K562 (cell line): ENCODE data around the gene CRYAB. TPM values are rescaled to one million over a fixed set of nuclear protein-coding genes. Genes with fewer than 3 reads are reported as not detected.

ENCODE experiments used
- ATAC-seq: fragments of 200-7000 bp; cut with Tn5 transposase; 3 replicates; pipeline ENCODE4 v1.9.1; 2020; ENCODE audit warnings: moderate library complexity
- BruUV-seq: library from RNA; stranded (reverse); fragments of 400-500 nt; replicated peaks from 2 replicates; lab custom pipeline; 2021; lab: Mats Ljungman, UMichigan
- CTCF ChIA-PET: fragments of 300-600 bp; formaldehyde crosslinking; extraction: SDS; loops from one replicate; lab custom pipeline; 2021; ENCODE audit warnings: low intra/inter-chr PET ratio; lab: Yijun Ruan, JAX
- POLR2A ChIA-PET: fragments of 300-600, 350-650 bp; sonication (Branson Sonifier 250); formaldehyde crosslinking; extraction: SDS; loops from one replicate; lab custom pipeline; 2021; ENCODE audit warnings: antibody characterized with exemption, inconsistent platforms; lab: Yijun Ruan, JAX
- DNase-seq, 4 experiments: peaks; one replicate each; pipeline versions ENCODE4 v3.0.0 to v3.0.0-alpha.2; 2011 to 2018; ENCODE audit warnings: low spot score in 3 of 4, mixed read lengths in 3 of 4; ENCODE audit errors: extremely low read depth in 1 of 4
- FAIRE-seq: peaks from 2 replicates; lab custom pipeline; 2011; peaks lifted over from hg19 to GRCh38; lab: Jason Lieb, UNC
- H2AFZ ChIP-seq: 2 replicates; pipeline ENCODE4 v1.6.0; 2011; ENCODE audit warnings: low read depth, low read length, control low read depth, inconsistent platforms
- H3K27ac ChIP-seq: fragments of 200-600 bp; 3 replicates; pipeline ENCODE4 v1.8.0; 2011; ENCODE audit warnings: low read depth, mild to moderate bottlenecking, control low read depth, inconsistent platforms, low read length, moderate library complexity, mixed read lengths; ENCODE audit errors: extremely low read depth
- H3K27me3 ChIP-seq, 2 experiments: fragments of 300-600 bp in 1 of 2; 2 replicates in 1 of 2; 3 replicates in 1 of 2; pipeline versions ENCODE4 v1.6.0 to v1.8.0; 2011; ENCODE audit warnings: inconsistent platforms in 2 of 2, low read length in 2 of 2, mild to moderate bottlenecking in 1 of 2, mixed read lengths in 1 of 2, moderate library complexity in 1 of 2; ENCODE audit not compliant: control insufficient read depth in 2 of 2, insufficient read depth in 2 of 2
- H3K36me3 ChIP-seq: fragments of 300-600 bp; 3 replicates; pipeline ENCODE4 v1.8.0; 2011; ENCODE audit warnings: mild to moderate bottlenecking, low read length, inconsistent platforms; ENCODE audit not compliant: control insufficient read depth, insufficient read depth
- H3K4me1 ChIP-seq, 2 experiments: fragments of 200-600 bp in 1 of 2; replicated peaks in 1 of 2; 2 replicates in 1 of 2; 3 replicates in 1 of 2; pipeline versions ENCODE4 v1.5.1 to v1.8.0; 2011; ENCODE audit warnings: inconsistent platforms in 2 of 2, low read length in 2 of 2, mild to moderate bottlenecking in 1 of 2, mixed read lengths in 1 of 2, moderate library complexity in 1 of 2; ENCODE audit not compliant: control insufficient read depth in 2 of 2, insufficient read depth in 2 of 2
- H3K4me2 ChIP-seq: 2 replicates; pipeline ENCODE4 v1.6.1; 2011; ENCODE audit warnings: low read length, control low read depth, inconsistent platforms, mixed read lengths; ENCODE audit not compliant: insufficient read depth
- H3K4me3 ChIP-seq: fragments of 200-600 bp; sonication (generic), shearing (Covaris generic); 2 replicates; pipeline ENCODE4 v1.5.1; 2016; ENCODE audit warnings: control low read depth, inconsistent platforms
- H3K79me2 ChIP-seq: fragments of 200-600 bp; 3 replicates; pipeline ENCODE4 v1.8.0; 2011; ENCODE audit warnings: low read length, inconsistent platforms; ENCODE audit not compliant: control insufficient read depth, insufficient read depth
- H3K9ac ChIP-seq, 2 experiments: 2 replicates each; pipeline versions ENCODE4 v1.6.0 to v1.6.1; 2011; ENCODE audit warnings: low read depth in 2 of 2, low read length in 2 of 2, control low read depth in 1 of 2, inconsistent platforms in 1 of 2, mild to moderate bottlenecking in 1 of 2, mixed read lengths in 1 of 2; ENCODE audit not compliant: insufficient read depth in 1 of 2
- H3K9me1 ChIP-seq: one replicate; pipeline ENCODE4 v1.6.0; 2011; ENCODE audit warnings: inconsistent platforms, mild to moderate bottlenecking, low read length, moderate library complexity; ENCODE audit not compliant: control insufficient read depth, insufficient read depth
- H3K9me3 ChIP-seq: replicated peaks from 2 replicates; pipeline ENCODE4 v1.5.1; 2011; ENCODE audit warnings: low read depth, low read length, inconsistent platforms; ENCODE audit not compliant: control insufficient read depth, insufficient read depth
- H4K20me1 ChIP-seq: replicated peaks from 2 replicates; pipeline ENCODE4 v1.6.1; 2011; ENCODE audit warnings: low read length, inconsistent platforms, mixed read lengths; ENCODE audit not compliant: control insufficient read depth, insufficient read depth
- ATF3 ChIP-seq, 2 experiments: fragments of 450-650 bp in 1 of 2; sonication (generic) in 1 of 2; formaldehyde crosslinking in 1 of 2; IDR thresholded peaks in 1 of 2; conservative IDR thresholded peaks in 1 of 2; 2 replicates each; pipeline versions ENCODE4 v1.6.1 to v1.8.1; 2016 to 2023; ENCODE audit warnings: mild to moderate bottlenecking in 2 of 2, moderate library complexity in 2 of 2, inconsistent platforms in 1 of 2, missing genetic modification reagents in 1 of 2
- CEBPB ChIP-seq: fragments of 450-650 bp; IDR thresholded peaks from 2 replicates; pipeline ENCODE4 v1.6.1; 2016; ENCODE audit warnings: missing genetic modification characterization, missing compliant biosample characterization
- CEBPG ChIP-seq, 3 experiments: fragments of 200-800 bp in 1 of 3; sonication (Bioruptor generic) in 1 of 3; sonication (generic) in 1 of 3; formaldehyde crosslinking in 1 of 3; IDR thresholded peaks in 2 of 3; conservative IDR thresholded peaks in 1 of 3; 2 replicates each; pipeline versions ENCODE4 v1.6.1 to v1.8.0; 2016 to 2022; ENCODE audit warnings: missing compliant biosample characterization in 2 of 3, missing genetic modification characterization in 2 of 3, mild to moderate bottlenecking in 1 of 3, missing genetic modification reagents in 1 of 3
- GABPA ChIP-seq: fragments of 200-800 bp; sonication (Bioruptor generic); conservative IDR thresholded peaks from 2 replicates; pipeline ENCODE4 v1.6.1; 2016; ENCODE audit warnings: low read depth, missing genetic modification characterization, missing compliant biosample characterization
- ZFPM2 ChIP-seq: fragments of 250-450 bp; sonication (Bioruptor Pico); IDR thresholded peaks from 2 replicates; pipeline ENCODE4 v1.5.1; 2022; ENCODE audit warnings: mild to moderate bottlenecking
- ZNF232 ChIP-seq: sonication (generic); formaldehyde crosslinking; IDR thresholded peaks from 2 replicates; pipeline ENCODE4 v1.8.0; 2022; ENCODE audit warnings: mild to moderate bottlenecking, missing genetic modification reagents
- WGBS: fragments of 100-300 bp; shearing (Covaris generic); methylation state at CpG from one replicate; pipeline ENCODE4 v1.1.6; 2016; ENCODE audit warnings: low coverage, mixed read lengths; ENCODE audit not compliant: insufficient coverage; ENCODE audit errors: missing lambda C conversion rate; 5-methylcytosine and 5-hydroxymethylcytosine counted together
- in situ Hi-C: fragments of 300-500 bp; cut with MboI; formaldehyde crosslinking; loops from 4 replicates; pipeline ENCODE4 v1.15.0; 2018; ENCODE audit warnings: inconsistent platforms, mixed read lengths
- intact Hi-C: fragments of 100-400 bp; cut with micrococcal nuclease; formaldehyde crosslinking; loops from 2 replicates; pipeline ENCODE4 v1.14.2; 2022
- polyA plus RNA-seq, 8 experiments: library from polyadenylated mRNA; depleted of rRNA in 4 of 8; stranded (reverse) in 5 of 8; unstranded in 3 of 8; fragments of >200 nt; fragmentation: Nextera tagmentation in 2 of 8; fragmentation: Illumina TruSeq in 1 of 8; extraction: Ambion mirVana in 2 of 8; extraction: Trizol in 1 of 8; gene quantifications; 2 replicates each; pipeline versions ENCODE4 v1.2.1 to v1.2.3, GENCODE V29; 2011 to 2014; ENCODE audit warnings: inconsistent platforms in 1 of 8, missing spikeins in 1 of 8
- total RNA-seq, 7 experiments: library from RNA; depleted of rRNA in 6 of 7; stranded (reverse); fragments of >200 nt in 6 of 7; fragmentation: Illumina TruSeq in 2 of 7; extraction: Trizol in 2 of 7; gene quantifications; 2 replicates each; pipeline versions ENCODE4 v1.2.1 to v1.2.3, GENCODE V29; 2011 to 2021; ENCODE audit warnings: low replicate concordance in 1 of 7

The CRYAB gene
- total and polyA plus RNA-seq, 9 of the 15 experiments (the other 6 are each of a cell fraction or from before 2014, with no cell fraction given): 0.83 to 7.5 (median 3.6) TPM

- no TSS peak for BruUV-seq
- Histone ChIP-seq H3K4me3 (no peak overlapping the region), H3K27me3 (no peaks in the 10 kb centered on the region), H3K79me2 (no peaks in the 10 kb centered on the region), H3K4me2 (no peak overlapping the region), H3K36me3 (no peaks in the 10 kb centered on the region), H3K27ac (no peak overlapping the region), H3K9me3 (no peaks in the 10 kb centered on the region), H3K9ac (no peak overlapping the region), H4K20me1 (no peaks in the 10 kb centered on the region), H2AFZ (no peak overlapping the region), H3K9me1 (no peaks in the 10 kb centered on the region), H3K4me1 (peaks cover 0 to 9% of the 10 kb centered on the region in 2 experiments; a peak in 2 of 5 replicates)
- WGBS: 42% methylated on average over 2 of the region's 2 CpGs
- TF ChIP-seq CEBPG (CRISPR knock-in tag; IDR thresholded peaks at IDR 0.05): peak; percentile 54; the same call in 1 of the 2 replicates
- peak; percentile 53 to 75 for TF ChIP-seq CEBPG (tag; conservative IDR thresholded peaks at IDR 0.05 in 1 of 2, IDR thresholded peaks at IDR 0.05 in 1 of 2)
- TF ChIP-seq ZNF232 (CRISPR knock-in tag): no peak
- peak; percentile 91 for TF ChIP-seq CEBPB (tag)
- FAIRE-seq (no peak), DNase-seq (no peak), ATAC-seq (no peak)
- in situ Hi-C loops (no loop called here), intact Hi-C loops (no loop called here)
- ChIA-PET POLR2A (interaction anchor here (0.8 to 1.1 kb wide), 2 partner anchors 15 to 24 kb away, joined by 3 to 7 read pairs; partner anchors contain the start of gene ALG9), CTCF (no interaction called here)
These were observed 24.7 kb downstream of the CRYAB start for GRCh38 chr11:111886844-111887243.

GRCh38 chr11:111886032-111886431 lies 25.5 kb downstream of the CRYAB start:
- no peaks in the 10 kb centered on the region for H3K9me3 ChIP-seq
- CTCF ChIA-PET: no interaction called here
- in situ Hi-C loops: no loop called here

More at GRCh38 chr11:111886032-111886431, 25.5 kb downstream of the CRYAB start:
- H2AFZ ChIP-seq: no peak overlapping the region
- DNase-seq (no peak), FAIRE-seq (no peak), ATAC-seq (no peak)
- 0 out of 2 replicates have a peak, but pooled peaks have one; percentile 29 for TF ChIP-seq CEBPB (tag)
- TF ChIP-seq ZFPM2 (CRISPR knock-in tag): no peak
- no peak for TF ChIP-seq CEBPG (CRISPR knock-in tag; IDR thresholded peaks at IDR 0.05)
- peak in 1 of 2 experiments; percentile 74; a peak in 2 of 4 replicates for TF ChIP-seq CEBPG (tag; conservative IDR thresholded peaks at IDR 0.05 in 1 of 2, IDR thresholded peaks at IDR 0.05 in 1 of 2)
- TF ChIP-seq ATF3 (IDR thresholded peaks at IDR 0.05): peak; percentile 80
- TF ChIP-seq ATF3 (CRISPR knock-in tag; conservative IDR thresholded peaks at IDR 0.05): no peak
- no peak for TF ChIP-seq GABPA
- no peaks in the 10 kb centered on the region for H4K20me1 ChIP-seq
- POLR2A ChIA-PET: interaction anchor here (0.6 kb wide), 1 partner anchor 16 kb away, joined by 5 read pairs; no protein-coding TSS in a partner anchor
- H3K27ac ChIP-seq: no peak overlapping the region
- intact Hi-C loops: no loop called here
- H3K4me3 ChIP-seq: no peak overlapping the region
- no peaks in the 10 kb centered on the region for H3K27me3 ChIP-seq
- H3K4me2 ChIP-seq: no peak overlapping the region
- peaks cover 0 to 13% of the 10 kb centered on the region in 2 experiments; a peak in 2 of 5 replicates for H3K4me1 ChIP-seq
- no TSS peak for BruUV-seq
- no peaks in the 10 kb centered on the region for H3K36me3 ChIP-seq
- 71% methylated on average over 4 of the region's 4 CpGs for WGBS
- no peaks in the 10 kb centered on the region for H3K9me1 ChIP-seq
- no peaks in the 10 kb centered on the region for H3K79me2 ChIP-seq
- no peak overlapping the region for H3K9ac ChIP-seq
